ENCODE measurements around the gene GCNT2. TPM values are rescaled to one million over a fixed set of nuclear protein-coding genes. Genes with fewer than 3 reads are reported as not detected.

GCNT2 gene
- total and polyA plus RNA-seq, 12 donors = 5.1 to 67.9 (median 45.0) TPM

DNA sequence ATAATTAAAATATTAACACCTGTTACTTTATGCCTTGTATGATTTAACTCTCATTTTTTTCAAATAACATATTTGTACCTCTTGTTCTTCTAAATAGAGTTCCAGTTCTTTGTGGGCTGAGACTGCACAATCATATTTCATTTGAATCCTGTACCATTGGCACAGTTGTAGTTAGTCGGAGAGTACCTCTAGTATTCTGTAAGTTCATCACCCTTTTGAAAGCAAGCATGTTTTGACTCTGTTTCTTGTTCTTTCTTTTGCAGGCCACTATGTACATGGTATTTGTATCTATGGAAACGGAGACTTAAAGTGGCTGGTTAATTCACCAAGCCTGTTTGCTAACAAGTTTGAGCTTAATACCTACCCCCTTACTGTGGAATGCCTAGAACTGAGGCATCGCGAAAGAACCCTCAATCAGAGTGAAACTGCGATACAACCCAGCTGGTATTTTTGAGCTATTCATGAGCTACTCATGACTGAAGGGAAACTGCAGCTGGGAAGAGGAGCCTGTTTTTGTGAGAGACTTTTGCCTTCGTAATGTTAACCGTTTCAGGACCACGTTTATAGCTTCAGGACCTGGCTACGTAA, 105.1 kb downstream of the GCNT2 start:
- ATAC-seq (no peak), DNase-seq (no peak)
- peaks cover 0 to 4% (median 0%) of the 10 kb centered on the region in 11 donors for H3K9me3 ChIP-seq
- H3K4me3 ChIP-seq = no peak overlapping the region
- 66 to 67% methylated on average over 9 of the region's 9 CpGs for WGBS, 2 donors
- H3K27me3 ChIP-seq = no peaks in the 10 kb centered on the region
- H3K27ac ChIP-seq = no peak overlapping the region
- TF ChIP-seq, protein P1, sequence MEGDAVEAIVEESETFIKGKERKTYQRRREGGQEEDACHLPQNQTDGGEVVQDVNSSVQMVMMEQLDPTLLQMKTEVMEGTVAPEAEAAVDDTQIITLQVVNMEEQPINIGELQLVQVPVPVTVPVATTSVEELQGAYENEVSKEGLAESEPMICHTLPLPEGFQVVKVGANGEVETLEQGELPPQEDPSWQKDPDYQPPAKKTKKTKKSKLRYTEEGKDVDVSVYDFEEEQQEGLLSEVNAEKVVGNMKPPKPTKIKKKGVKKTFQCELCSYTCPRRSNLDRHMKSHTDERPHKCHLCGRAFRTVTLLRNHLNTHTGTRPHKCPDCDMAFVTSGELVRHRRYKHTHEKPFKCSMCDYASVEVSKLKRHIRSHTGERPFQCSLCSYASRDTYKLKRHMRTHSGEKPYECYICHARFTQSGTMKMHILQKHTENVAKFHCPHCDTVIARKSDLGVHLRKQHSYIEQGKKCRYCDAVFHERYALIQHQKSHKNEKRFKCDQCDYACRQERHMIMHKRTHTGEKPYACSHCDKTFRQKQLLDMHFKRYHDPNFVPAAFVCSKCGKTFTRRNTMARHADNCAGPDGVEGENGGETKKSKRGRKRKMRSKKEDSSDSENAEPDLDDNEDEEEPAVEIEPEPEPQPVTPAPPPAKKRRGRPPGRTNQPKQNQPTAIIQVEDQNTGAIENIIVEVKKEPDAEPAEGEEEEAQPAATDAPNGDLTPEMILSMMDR (IDR thresholded peaks at IDR 0.05) = no peak
- H3K4me1 ChIP-seq = peaks cover 0 to 5% (median 0%) of the 10 kb centered on the region in 9 donors
- intact Hi-C loops (cut with DNase I) = loop anchor here in 2 of 10 donors (10.0 kb wide), 2 partner anchors 101 to 111 kb away; partner anchors contain the start of gene GCNT2 (in 1 of the 2)
- peaks cover 0 to 59% (median 8%) of the 10 kb centered on the region in 9 donors for H3K36me3 ChIP-seq

DNA sequence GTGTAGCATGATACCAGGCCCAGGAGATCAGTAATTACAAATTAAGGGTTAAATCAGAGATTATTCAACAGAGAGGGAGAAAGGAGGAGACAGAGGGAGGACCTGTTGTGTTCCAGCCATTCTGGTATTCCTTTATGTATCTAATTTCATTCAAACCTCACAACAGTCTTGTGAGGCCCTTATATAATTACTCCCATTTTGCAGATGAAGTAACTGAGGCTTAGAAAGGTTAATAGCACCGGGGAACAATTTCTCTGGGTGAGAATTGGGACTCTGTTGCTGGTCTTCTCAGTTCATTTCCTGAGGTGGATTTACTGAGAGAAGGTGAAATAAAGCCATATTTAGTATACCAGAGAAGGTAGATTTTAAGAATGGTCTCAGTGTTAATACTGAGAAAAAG, 106.6 kb downstream of the GCNT2 start:
- H3K36me3 ChIP-seq = peaks cover 0 to 45% (median 0%) of the 10 kb centered on the region in 9 donors
- no peaks in the 10 kb centered on the region for H3K9me3 ChIP-seq
- DNase-seq = no peak
- no peaks in the 10 kb centered on the region for H3K27me3 ChIP-seq
- no peak for ATAC-seq
- peaks cover 0 to 5% (median 0%) of the 10 kb centered on the region in 9 donors for H3K4me1 ChIP-seq
- intact Hi-C loops (cut with DNase I) = loop anchor here in 2 of 10 donors (10.0 kb wide), 2 partner anchors 103 to 113 kb away; partner anchors contain the start of gene GCNT2 (in 1 of the 2)
- TF ChIP-seq, protein P1 (IDR thresholded peaks at IDR 0.05) = no peak
- WGBS, 2 donors = 90 to 91% methylated on average over 1 of the region's 1 CpG
- H3K4me3 ChIP-seq = no peak overlapping the region
- H3K27ac ChIP-seq = no peak overlapping the region

GRCh38 chr6:10630178-10630577, 109.0 kb downstream of the GCNT2 start:
- ATAC-seq (no peak), DNase-seq (no peak)
- no peaks in the 10 kb centered on the region for H3K27me3 ChIP-seq
- peaks cover 0 to 24% (median 0%) of the 10 kb centered on the region in 9 donors for H3K36me3 ChIP-seq
- WGBS, 2 donors = 94 to 100% methylated on average over 1 of the region's 1 CpG
- intact Hi-C loops (cut with DNase I) = no loop called here
- H3K4me3 ChIP-seq = no peak overlapping the region
- H3K9me3 ChIP-seq = no peaks in the 10 kb centered on the region
- H3K27ac ChIP-seq = no peak overlapping the region
- TF ChIP-seq, protein P1 (IDR thresholded peaks at IDR 0.05) = no peak
- H3K4me1 ChIP-seq = peaks cover 0 to 6% (median 0%) of the 10 kb centered on the region in 9 donors

GRCh38 chr6:10633216-10633615, 112.1 kb downstream of the GCNT2 start:
- H3K27ac ChIP-seq = no peak overlapping the region
- DNase-seq (no peak), ATAC-seq (peak in 1 of 8 donors; percentile 53)
- WGBS, 2 donors = 63 to 76% methylated on average over 1 of the region's 1 CpG
- intact Hi-C loops (cut with DNase I) = no loop called here
- TF ChIP-seq, protein P1 (IDR thresholded peaks at IDR 0.05) = no peak
- peaks cover 0 to 3% (median 0%) of the 10 kb centered on the region in 11 donors for H3K9me3 ChIP-seq
- no peaks in the 10 kb centered on the region for H3K27me3 ChIP-seq
- no peak overlapping the region for H3K4me3 ChIP-seq
- H3K36me3 ChIP-seq = no peaks in the 10 kb centered on the region
- peaks cover 0 to 6% (median 0%) of the 10 kb centered on the region in 9 donors for H3K4me1 ChIP-seq
